Lung (tissue), 12 donors: ENCODE measurements around the gene VGLL2. TPM values are rescaled to one million over a fixed set of nuclear protein-coding genes. Genes with fewer than 3 reads are reported as not detected.

ENCODE experiments used
- ATAC-seq: fragments of 200-7000 bp; cut with Tn5 transposase; one replicate; pipeline ENCODE4 v1.9.1; 2020; ENCODE audit warnings: moderate number of reproducible peaks; ENCODE audit not compliant: insufficient read depth, low FRiP score
- DNase-seq, 3 donors: peaks; one replicate each; pipeline ENCODE4 v3.0.0-alpha.2; 2013 to 2017
- H3K27ac ChIP-seq, 2 donors: one replicate each; pipeline ENCODE4 v1.5.1; 2013; ENCODE audit warnings: mild to moderate bottlenecking in 2 of 2, moderate library complexity in 2 of 2, control low read depth in 1 of 2, inconsistent platforms in 1 of 2, low read depth in 1 of 2, low read length in 1 of 2
- H3K27me3 ChIP-seq, 3 donors: one replicate each; pipeline ENCODE4 v1.5.1; 2013; ENCODE audit warnings: low read length in 2 of 3; ENCODE audit not compliant: control insufficient read depth in 3 of 3, insufficient read depth in 3 of 3
- H3K36me3 ChIP-seq, 4 donors: one replicate each; pipeline ENCODE4 v1.5.1; 2013; ENCODE audit warnings: low read length in 4 of 4, mild to moderate bottlenecking in 1 of 4, moderate library complexity in 1 of 4; ENCODE audit not compliant: control insufficient read depth in 4 of 4, insufficient read depth in 4 of 4
- H3K4me1 ChIP-seq, 5 donors: one replicate each; pipeline ENCODE4 v1.5.1; 2013; ENCODE audit warnings: low read length in 5 of 5, mild to moderate bottlenecking in 2 of 5, moderate library complexity in 1 of 5; ENCODE audit not compliant: control insufficient read depth in 5 of 5, insufficient read depth in 5 of 5
- H3K4me3 ChIP-seq: one replicate; pipeline ENCODE4 v1.5.1; 2013; ENCODE audit warnings: mild to moderate bottlenecking, control low read depth, moderate library complexity
- H3K9ac ChIP-seq, 2 donors: one replicate each; pipeline ENCODE4 v1.5.1; 2013; ENCODE audit warnings: low read length in 2 of 2, control low read depth in 1 of 2; ENCODE audit not compliant: insufficient read depth in 1 of 2
- H3K9me3 ChIP-seq, 4 donors: one replicate each; pipeline ENCODE4 v1.5.1; 2013; ENCODE audit warnings: low read length in 3 of 4, mild to moderate bottlenecking in 1 of 4, moderate library complexity in 1 of 4; ENCODE audit not compliant: control insufficient read depth in 4 of 4, insufficient read depth in 3 of 4
- WGBS, 2 donors: extraction: QIAGEN DNeasy Blood & Tissue Kit; methylation state at CpG; one replicate each; pipeline ENCODE4 v1.1.7; 2013; 5-methylcytosine and 5-hydroxymethylcytosine counted together
- polyA plus RNA-seq, 2 donors: library from polyadenylated mRNA; stranded (reverse); fragments of 200-250 nt; gene quantifications; one replicate each; pipeline ENCODE4 v1.2.1, GENCODE V29; 2013
- total RNA-seq, 2 donors: library from RNA; depleted of rRNA in 1 of 2; stranded (reverse); fragments of >200 nt in 1 of 2; gene quantifications; one replicate each; pipeline ENCODE4 v1.2.1, GENCODE V29; 2014 to 2021
- TF ChIP-seq, protein P1 (sequence below): IDR thresholded peaks from 2 replicates; pipeline ENCODE4 v1.5.1; 2012; ENCODE audit warnings: mild to moderate bottlenecking; ENCODE audit errors: control extremely low read depth, extremely low read depth
- donor health status: control.
- donor health status: control.
- donor health status: Bipolar disorder and iron deficiency.
- donor health status: healthy.
- donor health status: DM: yes; HTN: yes; CAD: no.

VGLL2 gene
- total and polyA plus RNA-seq, 4 donors = not detected

DNA sequence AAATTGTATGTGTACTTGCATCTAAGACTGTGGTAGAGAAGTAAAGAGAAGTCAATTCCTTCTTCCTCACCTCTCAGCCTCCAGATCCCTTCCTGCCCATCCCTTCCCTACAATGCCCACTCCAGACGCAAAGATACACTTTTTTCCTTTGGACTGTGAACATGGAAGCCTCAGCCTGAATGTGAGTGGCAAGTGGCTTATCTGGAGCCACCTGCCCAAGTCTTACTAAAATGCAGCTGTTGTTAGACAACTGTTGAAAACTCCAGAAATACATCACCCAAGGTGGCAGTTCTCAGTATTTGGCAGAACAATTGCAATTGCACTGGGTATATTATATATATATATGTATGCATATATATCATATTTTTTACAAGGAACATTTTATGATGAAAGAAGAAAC is 7.5 kb downstream of the VGLL2 start:
- peaks cover 24 to 87% (median 78%) of the 10 kb centered on the region in 3 donors for H3K27me3 ChIP-seq
- no peak overlapping the region for H3K4me3 ChIP-seq
- H3K9ac ChIP-seq = no peak overlapping the region

DNA sequence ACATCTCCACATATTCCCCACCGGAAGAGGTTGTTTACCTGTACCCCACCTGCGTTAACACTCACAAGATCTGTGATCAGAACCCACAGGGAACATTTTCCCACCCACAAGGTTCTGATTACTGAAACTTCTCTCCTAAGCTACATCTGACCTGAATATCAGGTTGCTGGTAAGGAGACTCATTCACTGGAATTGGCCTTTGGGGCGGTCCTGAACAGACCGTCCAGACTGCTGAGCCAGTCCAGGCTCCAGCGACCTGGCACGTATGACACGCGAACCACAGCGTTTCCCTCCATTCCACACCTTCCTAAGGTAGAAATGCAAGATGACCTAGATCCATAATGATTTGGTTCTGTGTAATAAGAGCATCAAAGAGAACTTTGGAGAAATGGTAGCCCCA is 9.8 kb downstream of the VGLL2 start:
- ATAC-seq (no peak), DNase-seq (no peak)
- no peak overlapping the region for H3K27ac ChIP-seq
- WGBS, 2 donors = 84 to 87% methylated on average over 9 of the region's 9 CpGs
- peaks cover 0 to 7% (median 0%) of the 10 kb centered on the region in 5 donors for H3K4me1 ChIP-seq
- no peak overlapping the region for H3K4me3 ChIP-seq
- no peaks in the 10 kb centered on the region for H3K36me3 ChIP-seq
- peaks cover 16 to 64% (median 59%) of the 10 kb centered on the region in 3 donors for H3K27me3 ChIP-seq
- H3K9me3 ChIP-seq = peaks cover 0 to 5% (median 0%) of the 10 kb centered on the region in 4 donors
- TF ChIP-seq, protein P1, sequence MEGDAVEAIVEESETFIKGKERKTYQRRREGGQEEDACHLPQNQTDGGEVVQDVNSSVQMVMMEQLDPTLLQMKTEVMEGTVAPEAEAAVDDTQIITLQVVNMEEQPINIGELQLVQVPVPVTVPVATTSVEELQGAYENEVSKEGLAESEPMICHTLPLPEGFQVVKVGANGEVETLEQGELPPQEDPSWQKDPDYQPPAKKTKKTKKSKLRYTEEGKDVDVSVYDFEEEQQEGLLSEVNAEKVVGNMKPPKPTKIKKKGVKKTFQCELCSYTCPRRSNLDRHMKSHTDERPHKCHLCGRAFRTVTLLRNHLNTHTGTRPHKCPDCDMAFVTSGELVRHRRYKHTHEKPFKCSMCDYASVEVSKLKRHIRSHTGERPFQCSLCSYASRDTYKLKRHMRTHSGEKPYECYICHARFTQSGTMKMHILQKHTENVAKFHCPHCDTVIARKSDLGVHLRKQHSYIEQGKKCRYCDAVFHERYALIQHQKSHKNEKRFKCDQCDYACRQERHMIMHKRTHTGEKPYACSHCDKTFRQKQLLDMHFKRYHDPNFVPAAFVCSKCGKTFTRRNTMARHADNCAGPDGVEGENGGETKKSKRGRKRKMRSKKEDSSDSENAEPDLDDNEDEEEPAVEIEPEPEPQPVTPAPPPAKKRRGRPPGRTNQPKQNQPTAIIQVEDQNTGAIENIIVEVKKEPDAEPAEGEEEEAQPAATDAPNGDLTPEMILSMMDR = no peak
- no peak overlapping the region for H3K9ac ChIP-seq

More for the DNA sequence above, 7.5 kb downstream of the VGLL2 start:
- TF ChIP-seq, protein P1 = no peak
- peaks cover 0 to 11% (median 4%) of the 10 kb centered on the region in 5 donors for H3K4me1 ChIP-seq
- H3K27ac ChIP-seq = no peak overlapping the region
- 38 to 50% methylated on average over 1 of the region's 1 CpG for WGBS, 2 donors
- ATAC-seq = no peak
- DNase-seq = no peak
- H3K9me3 ChIP-seq = peaks cover 0 to 10% (median 0%) of the 10 kb centered on the region in 4 donors
- no peaks in the 10 kb centered on the region for H3K36me3 ChIP-seq

DNA sequence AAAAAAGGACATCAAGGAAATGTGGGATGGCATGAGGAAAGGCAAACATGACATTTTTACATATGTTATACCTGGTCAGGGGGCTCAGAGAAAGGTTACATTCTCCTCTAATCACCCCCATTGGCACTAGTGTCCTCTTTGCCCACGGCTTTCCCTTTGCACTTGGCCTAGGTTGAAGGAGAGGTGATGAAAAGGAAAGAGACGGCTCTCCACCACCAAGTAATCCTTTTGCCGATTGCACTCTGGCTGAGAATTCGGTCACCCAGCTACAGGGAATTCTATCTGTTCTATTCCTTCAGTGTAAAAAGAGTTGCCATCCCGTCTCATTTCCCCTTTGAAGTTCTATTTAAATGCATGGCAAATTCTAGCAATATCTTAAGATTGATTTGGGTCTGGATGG is 10.4 kb downstream of the VGLL2 start:
- TF ChIP-seq, protein P1 = no peak
- Histone ChIP-seq H3K9ac (no peak overlapping the region), H3K27me3 (peaks cover 16 to 63% (median 58%) of the 10 kb centered on the region in 3 donors), H3K4me3 (no peak overlapping the region), H3K36me3 (no peaks in the 10 kb centered on the region), H3K9me3 (peaks cover 0 to 2% (median 0%) of the 10 kb centered on the region in 4 donors), H3K27ac (no peak overlapping the region), H3K4me1 (peaks cover 0 to 2% (median 0%) of the 10 kb centered on the region in 5 donors)
- 75 to 80% methylated on average over 5 of the region's 5 CpGs for WGBS, 2 donors
- DNase-seq (no peak), ATAC-seq (no peak)

DNA sequence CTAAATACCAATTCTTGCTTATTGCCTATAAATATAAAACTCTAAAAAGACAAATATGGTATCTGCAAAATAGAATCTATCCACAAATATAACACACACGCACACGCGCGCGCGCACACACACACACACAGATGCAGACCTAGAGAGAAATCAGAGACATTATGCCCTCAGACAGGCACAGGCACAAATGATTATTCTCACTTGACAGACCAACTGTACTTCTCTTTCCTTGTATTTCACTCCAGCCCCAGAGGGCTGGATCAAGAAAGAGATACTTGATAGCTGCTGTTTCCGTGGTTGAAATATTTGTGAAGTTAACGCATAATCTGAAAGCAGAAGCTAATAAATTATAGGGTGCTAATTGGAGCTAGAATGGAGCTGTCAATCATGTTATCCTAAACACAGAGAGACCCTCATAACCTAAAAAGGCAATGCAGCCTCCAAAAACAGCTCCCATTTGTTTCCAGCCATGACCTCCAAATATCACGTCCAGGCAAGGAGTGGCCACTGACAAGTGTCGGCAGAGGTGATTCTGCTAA is 11.5 kb downstream of the VGLL2 start:
- DNase-seq (no peak), ATAC-seq (no peak)
- no peak overlapping the region for H3K27ac ChIP-seq
- H3K9me3 ChIP-seq = no peaks in the 10 kb centered on the region
- TF ChIP-seq, protein P1 = no peak
- H3K4me3 ChIP-seq = no peak overlapping the region
- peaks cover 16 to 53% (median 48%) of the 10 kb centered on the region in 3 donors for H3K27me3 ChIP-seq
- no peaks in the 10 kb centered on the region for H3K4me1 ChIP-seq
- no peaks in the 10 kb centered on the region for H3K36me3 ChIP-seq
- WGBS, 2 donors = 84% methylated on average over 10 of the region's 10 CpGs
- no peak overlapping the region for H3K9ac ChIP-seq
